ENCODE measurements around the gene AKR1C4.
"Not testable (repeated sequence)": the region's sequence is repeated elsewhere in the genome, so short reads cannot be mapped to it uniquely, and the experiment has no call there.

GRCh38 chr10:5175581-5175980 is 21.1 kb upstream of the AKR1C4 start:
- TF ChIP-seq ZC3H10, CSDC2 (CRISPR knock-in tag; IDR thresholded peaks at IDR 0.05): not testable (repeated sequence)

Measured in SK-N-SH treated with all-trans-retinoic acid at 6 μM for 48 hours (cell line).